Measurements from ENCODE around the gene NDUFA11. TPM values are rescaled to one million over a fixed set of nuclear protein-coding genes. Genes with fewer than 3 reads are reported as not detected.

Gene NDUFA11
- total and polyA plus RNA-seq, 9 of the 15 experiments (the other 6 are each of a cell fraction or from before 2014, with no cell fraction given): 63.3 to 486 (median 274) TPM

- H3K4me1 ChIP-seq (replicated peaks in 1 of 2; ENCODE audit: control insufficient read depth in 2 of 2, insufficient read depth in 2 of 2, low read length in 2 of 2): peaks cover 0 to 3% of the 10 kb centered on the region in 2 experiments; a peak in 1 of 5 replicates
- intact Hi-C loops (cut with micrococcal nuclease): no loop called here
- no peaks in the 10 kb centered on the region for H3K9me3 ChIP-seq (replicated peaks; ENCODE audit: control insufficient read depth, insufficient read depth, low read depth, low read length)
- CTCF ChIA-PET (ENCODE audit: low intra/inter-chr PET ratio): no interaction called here
- no peak overlapping the region for H3K9ac ChIP-seq (ENCODE audit: insufficient read depth in 1 of 2, low read depth in 2 of 2, low read length in 2 of 2)
- no peak overlapping the region for H2AFZ ChIP-seq (ENCODE audit: low read depth, low read length)
- TF ChIP-seq TCF7 (IDR thresholded peaks at IDR 0.05; ENCODE audit: borderline replicate concordance) (no peak), ZNF512 (tag; IDR thresholded peaks at IDR 0.05) (no peak), TRIM24 (IDR thresholded peaks at IDR 0.05) (no peak), RFX1 (IDR thresholded peaks at IDR 0.05) (no peak)
- no peak overlapping the region for H3K27ac ChIP-seq (ENCODE audit: extremely low read depth, low read depth, low read length)
- FAIRE-seq (no peak), ATAC-seq (no peak), DNase-seq (ENCODE audit: extremely low read depth in 1 of 4, low spot score in 3 of 4) (no peak)
- BruUV-seq (replicated peaks): no TSS peak
- WGBS (ENCODE audit: insufficient coverage, low coverage, missing lambda C conversion rate): 90% methylated on average over 14 of the region's 16 CpGs
- no peaks in the 10 kb centered on the region for H4K20me1 ChIP-seq (replicated peaks; ENCODE audit: control insufficient read depth, insufficient read depth, low read length)
- H3K9me1 ChIP-seq (ENCODE audit: control insufficient read depth, insufficient read depth, low read length): no peaks in the 10 kb centered on the region
- in situ Hi-C loops (cut with MboI): no loop called here
- no peak overlapping the region for H3K4me2 ChIP-seq (ENCODE audit: insufficient read depth, low read length)
- no peaks in the 10 kb centered on the region for H3K79me2 ChIP-seq (ENCODE audit: control insufficient read depth, insufficient read depth, low read length)
- H3K27me3 ChIP-seq (ENCODE audit: control insufficient read depth in 2 of 2, insufficient read depth in 2 of 2, low read length in 2 of 2): no peaks in the 10 kb centered on the region
- POLR2A ChIA-PET: interaction anchor here (1.0 to 1.2 kb wide), 2 partner anchors 14 to 203 kb away, joined by 3 read pairs; partner anchors contain the start of genes CATSPERD and LONP1
- H3K4me3 ChIP-seq: no peak overlapping the region
- peaks cover 96% of the 10 kb centered on the region; the same call in 2 of the 3 replicates for H3K36me3 ChIP-seq (ENCODE audit: control insufficient read depth, insufficient read depth, low read length)
Observed at GRCh38 chr19:5923356-5923755, 19.8 kb upstream of the NDUFA11 start.

GRCh38 chr19:5922161-5922545 is 18.6 kb upstream of the NDUFA11 start:
- no TSS peak for BruUV-seq (replicated peaks)
- 92% methylated on average over 12 of the region's 12 CpGs for WGBS (ENCODE audit: insufficient coverage, low coverage, missing lambda C conversion rate)
- no peak for ATAC-seq
- TF ChIP-seq ARID3A (IDR thresholded peaks at IDR 0.05; ENCODE audit: borderline replicate concordance, low read depth, low read length) (no peak), ZNF165 (CRISPR knock-in tag; IDR thresholded peaks at IDR 0.05; ENCODE audit: borderline replicate concordance) (no peak), RBM22 (IDR thresholded peaks at IDR 0.05; ENCODE audit: low read depth, low read length, poor library complexity, severe bottlenecking) (no peak), RBBP5 (IDR thresholded peaks at IDR 0.05; ENCODE audit: borderline replicate concordance, insufficient read depth, low read length, poor library complexity, severe bottlenecking) (no peak), ZNF146 (CRISPR knock-in tag; IDR thresholded peaks at IDR 0.05; ENCODE audit: unreplicated experiment) (no peak), SMAD3 (CRISPR knock-in tag; conservative IDR thresholded peaks at IDR 0.05) (no peak), ZBTB12 (CRISPR knock-in tag; IDR thresholded peaks at IDR 0.05) (no peak), YBX1 (IDR thresholded peaks at IDR 0.05) (no peak), SLC30A9 (CRISPR knock-in tag; IDR thresholded peaks at IDR 0.05) (no peak)

More at GRCh38 chr19:5922161-5922545, 18.6 kb upstream of the NDUFA11 start:
- H3K27me3 ChIP-seq (ENCODE audit: control insufficient read depth in 2 of 2, insufficient read depth in 2 of 2, low read length in 2 of 2): no peaks in the 10 kb centered on the region
- no peak overlapping the region for H3K4me2 ChIP-seq (ENCODE audit: insufficient read depth, low read length)
- H2AFZ ChIP-seq (ENCODE audit: low read depth, low read length): no peak overlapping the region
- no peaks in the 10 kb centered on the region for H3K9me1 ChIP-seq (ENCODE audit: control insufficient read depth, insufficient read depth, low read length)
- FAIRE-seq: no peak
- no peak overlapping the region; a peak in 1 of 4 replicates for H3K9ac ChIP-seq (ENCODE audit: insufficient read depth in 1 of 2, low read depth in 2 of 2, low read length in 2 of 2)
- intact Hi-C loops (cut with micrococcal nuclease): no loop called here
- H3K27ac ChIP-seq (ENCODE audit: extremely low read depth, low read depth, low read length): no peak overlapping the region
- no peaks in the 10 kb centered on the region for H3K79me2 ChIP-seq (ENCODE audit: control insufficient read depth, insufficient read depth, low read length)
- no peak for DNase-seq (ENCODE audit: extremely low read depth in 1 of 4, low spot score in 3 of 4)
- POLR2A ChIA-PET: interaction anchor here (1.2 kb wide), 1 partner anchor 16 kb away, joined by 3 read pairs; no protein-coding TSS in a partner anchor
- H4K20me1 ChIP-seq (replicated peaks; ENCODE audit: control insufficient read depth, insufficient read depth, low read length): no peaks in the 10 kb centered on the region
- CTCF ChIA-PET (ENCODE audit: low intra/inter-chr PET ratio): no interaction called here
- H3K4me3 ChIP-seq: no peak overlapping the region
- no peaks in the 10 kb centered on the region for H3K9me3 ChIP-seq (replicated peaks; ENCODE audit: control insufficient read depth, insufficient read depth, low read depth, low read length)
- H3K4me1 ChIP-seq (replicated peaks in 1 of 2; ENCODE audit: control insufficient read depth in 2 of 2, insufficient read depth in 2 of 2, low read length in 2 of 2): peaks cover 0 to 3% of the 10 kb centered on the region in 2 experiments; a peak in 1 of 5 replicates
- H3K36me3 ChIP-seq (ENCODE audit: control insufficient read depth, insufficient read depth, low read length): peaks cover 94% of the 10 kb centered on the region; the same call in 2 of the 3 replicates
- in situ Hi-C loops (cut with MboI): no loop called here

All from K562 (cell line).